Natural killer cell treated with Interleukin-12 subunit alpha and Interleukin-12 subunit beta and Interleukin-15 and Interleukin-18, amount 100 ng/mL, for 72 hours (primary cell): ENCODE data around the gene SLC4A8. TPM values are rescaled to one million over a fixed set of nuclear protein-coding genes. Genes with fewer than 3 reads are reported as not detected.
"Not testable (repeated sequence)": the region's sequence is repeated elsewhere in the genome, so short reads cannot be mapped to it uniquely, and the experiment has no call there.

Source experiments
- ATAC-seq, 2 donors: fragments of 150-1000 bp; cut with Tn5 transposase in 1 of 2; sonication (Bioruptor Pico), chemical (Tn5 transposase) in 1 of 2; 2 replicates each; pipeline ENCODE4 v1.10.0; 2021
- DNase-seq: peaks from one replicate; pipeline ENCODE4 v3.0.0; 2022; ENCODE audit warnings: low spot score
- H3K27ac Mint-ChIP-seq, 2 donors: 1 replicate in 1 of 2; 2 replicates in 1 of 2; pipeline ENCODE4 v1.8.0; 2022; ENCODE audit warnings: mixed read lengths in 2 of 2, mild to moderate bottlenecking in 1 of 2, moderate library complexity in 1 of 2
- H3K27me3 Mint-ChIP-seq, 2 donors: 1 replicate in 1 of 2; 2 replicates in 1 of 2; pipeline ENCODE4 v1.8.0; 2022; ENCODE audit warnings: mixed read lengths in 2 of 2
- H3K36me3 Mint-ChIP-seq: one replicate; pipeline ENCODE4 v1.8.0; 2022; ENCODE audit warnings: mixed read lengths
- H3K4me1 Mint-ChIP-seq, 2 donors: 1 replicate in 1 of 2; 2 replicates in 1 of 2; pipeline ENCODE4 v1.8.0; 2022; ENCODE audit warnings: low read depth in 2 of 2, mixed read lengths in 2 of 2, mild to moderate bottlenecking in 1 of 2
- H3K4me3 Mint-ChIP-seq: one replicate; pipeline ENCODE4 v1.8.0; 2022; ENCODE audit warnings: mixed read lengths
- H3K9me3 Mint-ChIP-seq: 2 replicates; pipeline ENCODE4 v1.8.0; 2022; ENCODE audit warnings: mixed read lengths
- total RNA-seq, 2 donors: library from RNA; stranded (reverse); gene quantifications; one replicate each; pipeline ENCODE4 v1.2.3, GENCODE V29; 2022

Gene SLC4A8
- total RNA-seq, 2 donors from 2014 or later = 4.3 to 6.3 TPM

DNA sequence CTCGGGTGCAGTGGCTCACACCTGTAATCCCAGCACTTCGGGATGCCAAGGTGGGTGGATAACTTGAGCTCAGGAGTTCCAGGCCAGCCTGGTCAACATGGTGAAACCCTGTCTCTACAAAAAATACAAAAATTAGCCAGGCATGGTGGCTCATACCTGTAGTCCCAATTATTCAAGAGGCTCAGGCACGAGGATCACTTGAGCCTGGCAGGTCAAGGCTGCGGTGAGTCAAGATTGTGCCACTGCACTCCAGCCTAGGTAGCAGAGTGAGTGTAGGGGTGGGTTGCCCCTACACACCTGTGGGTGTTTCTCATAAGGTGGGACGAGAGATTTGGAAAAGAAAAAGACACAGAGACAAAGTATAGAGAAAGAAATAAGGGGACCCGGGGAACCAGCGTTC lies 29.4 kb downstream of the SLC4A8 start:
- not testable (repeated sequence) for H3K36me3 Mint-ChIP-seq, DNase-seq, ATAC-seq, H3K4me3 Mint-ChIP-seq, H3K27me3 Mint-ChIP-seq, H3K9me3 Mint-ChIP-seq, H3K27ac Mint-ChIP-seq, H3K4me1 Mint-ChIP-seq

DNA sequence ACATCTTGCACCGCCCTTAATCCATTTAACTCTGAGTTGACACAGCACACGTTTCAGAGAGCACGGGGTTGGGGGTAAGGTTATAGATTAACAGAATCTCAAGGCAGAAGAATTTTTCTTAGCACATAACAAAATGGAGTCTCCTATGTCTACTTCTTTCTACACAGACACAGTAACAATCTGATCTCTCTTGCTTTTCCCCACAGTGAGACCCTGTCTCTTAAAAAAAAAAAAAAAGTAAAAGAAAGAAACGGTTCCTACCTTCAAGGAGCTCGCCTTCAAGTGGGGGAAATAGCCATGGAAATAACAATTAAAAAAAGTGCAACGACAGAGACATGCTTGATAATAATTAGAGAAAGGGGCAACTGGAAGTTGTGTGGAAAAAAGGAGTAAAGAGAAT lies 30.4 kb downstream of the SLC4A8 start:
- H3K4me3 Mint-ChIP-seq, H3K4me1 Mint-ChIP-seq, H3K27me3 Mint-ChIP-seq, ATAC-seq, H3K27ac Mint-ChIP-seq, DNase-seq, H3K9me3 Mint-ChIP-seq, H3K36me3 Mint-ChIP-seq: not testable (repeated sequence)

GRCh38 chr12:51458635-51459034 lies 34.0 kb downstream of the SLC4A8 start:
- no peak for ATAC-seq
- Mint-ChIP-seq H3K36me3 (peaks cover 5% of the 10 kb centered on the region), H3K4me1 (no peaks in the 10 kb centered on the region)

GRCh38 chr12:51460519-51460918 lies 35.9 kb downstream of the SLC4A8 start:
- no peak for ATAC-seq
- no peak overlapping the region for H3K27ac Mint-ChIP-seq

More at GRCh38 chr12:51458635-51459034, 34.0 kb downstream of the SLC4A8 start:
- Mint-ChIP-seq H3K9me3 (no peaks in the 10 kb centered on the region), H3K27ac (no peak overlapping the region), H3K27me3 (no peaks in the 10 kb centered on the region), H3K4me3 (no peak overlapping the region)
- no peak for DNase-seq

DNA sequence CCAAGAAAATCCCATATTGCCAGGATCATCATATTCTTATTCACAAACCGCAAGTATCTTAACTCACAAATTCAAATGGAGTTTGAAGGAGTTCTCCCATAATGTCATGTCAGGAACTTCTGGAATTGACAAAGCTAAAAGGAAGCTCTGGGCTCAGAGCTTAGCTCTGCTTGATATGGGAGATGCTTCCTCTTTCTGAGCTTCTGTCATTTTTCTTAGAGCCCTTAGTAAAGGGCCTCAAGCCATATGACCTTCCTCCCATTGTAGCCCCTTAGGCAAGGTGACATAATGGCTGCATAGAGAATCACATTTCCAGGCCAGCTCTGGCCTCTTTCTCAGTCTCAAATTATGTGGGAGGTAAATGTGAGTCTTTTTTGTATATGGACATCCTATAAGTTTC lies 40.9 kb downstream of the SLC4A8 start:
- ATAC-seq (no peak), DNase-seq (no peak)
- H3K27ac Mint-ChIP-seq = no peak overlapping the region
- H3K4me3 Mint-ChIP-seq = no peak overlapping the region
- H3K36me3 Mint-ChIP-seq = no peaks in the 10 kb centered on the region
- H3K4me1 Mint-ChIP-seq = no peaks in the 10 kb centered on the region
- H3K9me3 Mint-ChIP-seq = no peaks in the 10 kb centered on the region
- no peaks in the 10 kb centered on the region for H3K27me3 Mint-ChIP-seq

More at GRCh38 chr12:51460519-51460918, 35.9 kb downstream of the SLC4A8 start:
- Mint-ChIP-seq H3K27me3 (no peaks in the 10 kb centered on the region), H3K36me3 (peaks cover 5% of the 10 kb centered on the region), H3K4me1 (no peaks in the 10 kb centered on the region), H3K9me3 (no peaks in the 10 kb centered on the region), H3K4me3 (no peak overlapping the region)
- no peak for DNase-seq

- no peaks in the 10 kb centered on the region for H3K4me1 Mint-ChIP-seq
Observed at GRCh38 chr12:51470116-51470515, 45.5 kb downstream of the SLC4A8 start.

GRCh38 chr12:51471111-51471864 lies 46.7 kb downstream of the SLC4A8 start:
- H3K27me3 Mint-ChIP-seq = no peaks in the 10 kb centered on the region
- H3K27ac Mint-ChIP-seq = no peak overlapping the region
- DNase-seq = no peak
- H3K4me3 Mint-ChIP-seq = no peak overlapping the region
- H3K36me3 Mint-ChIP-seq = no peaks in the 10 kb centered on the region
- H3K4me1 Mint-ChIP-seq = no peaks in the 10 kb centered on the region
- no peaks in the 10 kb centered on the region for H3K9me3 Mint-ChIP-seq
- ATAC-seq = no peak

More at GRCh38 chr12:51470116-51470515, 45.5 kb downstream of the SLC4A8 start:
- ATAC-seq (no peak), DNase-seq (no peak)
- H3K27ac Mint-ChIP-seq = no peak overlapping the region
- H3K9me3 Mint-ChIP-seq = no peaks in the 10 kb centered on the region
- no peaks in the 10 kb centered on the region for H3K27me3 Mint-ChIP-seq
- no peaks in the 10 kb centered on the region for H3K36me3 Mint-ChIP-seq
- H3K4me3 Mint-ChIP-seq = no peak overlapping the region

DNA sequence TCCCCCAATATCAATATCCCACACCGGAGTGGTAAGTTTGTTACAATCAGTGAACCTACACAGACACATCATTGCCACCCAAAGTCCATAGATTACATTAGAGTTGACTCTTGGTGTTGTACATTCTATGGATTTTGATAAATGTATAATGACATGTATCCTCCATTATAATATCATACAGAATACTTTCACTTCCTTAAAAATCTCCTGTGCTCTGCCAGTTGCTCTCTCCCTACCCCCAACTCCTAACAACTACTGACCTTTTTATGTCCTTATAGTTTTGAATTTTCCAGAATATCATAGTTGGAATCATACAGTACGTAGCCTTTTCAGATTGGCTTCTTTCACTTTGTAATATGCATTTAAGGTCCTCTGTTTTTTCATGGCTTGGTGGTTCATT lies 48.4 kb downstream of the SLC4A8 start:
- no peaks in the 10 kb centered on the region for H3K9me3 Mint-ChIP-seq
- no peaks in the 10 kb centered on the region for H3K27me3 Mint-ChIP-seq
- H3K4me3 Mint-ChIP-seq = no peak overlapping the region
- H3K36me3 Mint-ChIP-seq = no peaks in the 10 kb centered on the region
- DNase-seq = no peak
- ATAC-seq = no peak
- no peak overlapping the region for H3K27ac Mint-ChIP-seq
- no peaks in the 10 kb centered on the region for H3K4me1 Mint-ChIP-seq

DNA sequence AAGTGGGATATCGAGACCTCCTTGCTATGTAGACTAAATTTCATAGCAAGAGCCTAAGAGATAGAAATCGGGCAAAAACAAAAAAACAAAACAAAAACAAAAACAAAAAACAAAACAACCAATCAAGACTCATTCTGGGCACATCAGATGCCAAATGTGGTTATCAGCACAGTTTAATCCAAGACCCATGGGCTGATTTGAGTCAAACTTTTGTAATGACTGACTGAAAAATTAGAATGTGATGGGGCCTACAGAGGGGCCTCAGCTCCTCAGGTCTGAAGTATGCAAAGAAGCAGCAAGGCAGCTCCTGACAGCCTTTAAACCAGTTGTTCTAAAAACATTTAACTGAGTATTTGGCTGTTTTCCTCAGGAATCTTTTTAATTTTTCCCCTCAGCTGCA lies 49.3 kb downstream of the SLC4A8 start:
- no peaks in the 10 kb centered on the region for H3K27me3 Mint-ChIP-seq
- no peaks in the 10 kb centered on the region for H3K36me3 Mint-ChIP-seq
- H3K4me3 Mint-ChIP-seq = no peak overlapping the region
- no peak overlapping the region for H3K27ac Mint-ChIP-seq
- no peaks in the 10 kb centered on the region for H3K4me1 Mint-ChIP-seq
- ATAC-seq (peak in 1 of 2 donors; percentile 71), DNase-seq (no peak)
- no peaks in the 10 kb centered on the region for H3K9me3 Mint-ChIP-seq

GRCh38 chr12:51475543-51475942 lies 50.9 kb downstream of the SLC4A8 start:
- no peak for DNase-seq
- no peaks in the 10 kb centered on the region for H3K27me3 Mint-ChIP-seq
- H3K27ac Mint-ChIP-seq = no peak overlapping the region
- ATAC-seq = no peak
- H3K4me3 Mint-ChIP-seq = no peak overlapping the region
- H3K9me3 Mint-ChIP-seq = no peaks in the 10 kb centered on the region
- H3K36me3 Mint-ChIP-seq = no peaks in the 10 kb centered on the region
- H3K4me1 Mint-ChIP-seq = no peaks in the 10 kb centered on the region

GRCh38 chr12:51480978-51481377 lies 56.3 kb downstream of the SLC4A8 start:
- H3K27ac Mint-ChIP-seq = peak overlapping the region in 1 of 2 donors; percentile 5
- DNase-seq = no peak
- ATAC-seq = no peak
- H3K27me3 Mint-ChIP-seq = no peaks in the 10 kb centered on the region
- H3K4me1 Mint-ChIP-seq = peaks cover 15 to 24% of the 10 kb centered on the region in 2 donors
- H3K36me3 Mint-ChIP-seq = no peaks in the 10 kb centered on the region
- no peaks in the 10 kb centered on the region for H3K9me3 Mint-ChIP-seq
- no peak overlapping the region for H3K4me3 Mint-ChIP-seq

- DNase-seq = no peak
- peak; percentile 70 to 71 for ATAC-seq
Observed at GRCh38 chr12:51482929-51483697, 58.5 kb downstream of the SLC4A8 start.

GRCh38 chr12:51484119-51484518 lies 59.5 kb downstream of the SLC4A8 start:
- no peak for DNase-seq
- no peak for ATAC-seq
- no peaks in the 10 kb centered on the region for H3K9me3 Mint-ChIP-seq
- no peaks in the 10 kb centered on the region for H3K36me3 Mint-ChIP-seq
- peaks cover 15 to 24% of the 10 kb centered on the region in 2 donors for H3K4me1 Mint-ChIP-seq
- H3K27ac Mint-ChIP-seq = peak overlapping the region; percentile 80 to 95
- H3K4me3 Mint-ChIP-seq = peak overlapping the region; percentile 19
- H3K27me3 Mint-ChIP-seq = no peaks in the 10 kb centered on the region

More at GRCh38 chr12:51482929-51483697, 58.5 kb downstream of the SLC4A8 start:
- H3K27ac Mint-ChIP-seq = peak overlapping the region; percentile 80 to 95
- H3K4me1 Mint-ChIP-seq = peaks cover 15 to 24% of the 10 kb centered on the region in 2 donors
- no peaks in the 10 kb centered on the region for H3K36me3 Mint-ChIP-seq
- peak overlapping the region; percentile 74 for H3K4me3 Mint-ChIP-seq
- H3K9me3 Mint-ChIP-seq = no peaks in the 10 kb centered on the region
- H3K27me3 Mint-ChIP-seq = no peaks in the 10 kb centered on the region

DNA sequence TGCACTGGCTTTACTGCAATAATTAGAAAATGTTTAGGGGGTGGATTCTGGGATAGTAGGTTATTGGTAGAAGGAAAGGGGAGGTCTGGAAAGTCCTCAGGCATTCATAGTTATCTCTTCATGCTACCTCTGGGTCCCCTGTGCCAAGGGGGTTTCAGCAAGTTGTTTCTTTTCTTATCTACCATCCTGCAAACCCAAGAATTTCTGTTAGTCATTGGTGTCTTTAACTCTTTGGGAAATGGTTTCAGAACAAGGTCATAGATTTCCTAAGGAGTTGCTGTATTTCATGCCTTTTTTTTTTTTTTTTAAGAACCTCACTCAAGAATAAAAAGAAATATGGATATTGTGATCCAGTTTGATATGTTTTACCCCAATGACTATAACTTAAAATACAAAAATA lies 63.6 kb downstream of the SLC4A8 start:
- peaks cover 8 to 14% of the 10 kb centered on the region in 2 donors for H3K4me1 Mint-ChIP-seq
- H3K9me3 Mint-ChIP-seq = no peaks in the 10 kb centered on the region
- H3K4me3 Mint-ChIP-seq = no peak overlapping the region
- ATAC-seq = no peak
- H3K27ac Mint-ChIP-seq = no peak overlapping the region
- no peak for DNase-seq
- H3K36me3 Mint-ChIP-seq = no peaks in the 10 kb centered on the region
- H3K27me3 Mint-ChIP-seq = no peaks in the 10 kb centered on the region
